Tibial nerve (tissue), 4 donors: ENCODE results near the gene OCIAD2.

Experiments used
- CTCF ChIP-seq, 5 experiments: fragments of 200-600 bp in 3 of 5; fragments of 450-650 bp in 2 of 5; sonication (generic) in 3 of 5; IDR thresholded peaks; one replicate each; pipeline ENCODE4 v1.5.1; 2016 to 2019; ENCODE audit warnings: antibody characterized with exemption in 5 of 5, mild to moderate bottlenecking in 3 of 5, moderate library complexity in 2 of 5
- EP300 ChIP-seq, 2 donors: sonication (generic); formaldehyde crosslinking; IDR thresholded peaks; one replicate each; pipeline ENCODE4 v1.6.1; 2017; ENCODE audit warnings: antibody characterized with exemption in 2 of 2, mild to moderate bottlenecking in 1 of 2
- POLR2A ChIP-seq, 2 donors: fragments of 450-650 bp; IDR thresholded peaks; one replicate each; pipeline ENCODE4 v1.6.1; 2017; ENCODE audit warnings: antibody characterized with exemption in 2 of 2, mild to moderate bottlenecking in 2 of 2, moderate library complexity in 2 of 2

DNA sequence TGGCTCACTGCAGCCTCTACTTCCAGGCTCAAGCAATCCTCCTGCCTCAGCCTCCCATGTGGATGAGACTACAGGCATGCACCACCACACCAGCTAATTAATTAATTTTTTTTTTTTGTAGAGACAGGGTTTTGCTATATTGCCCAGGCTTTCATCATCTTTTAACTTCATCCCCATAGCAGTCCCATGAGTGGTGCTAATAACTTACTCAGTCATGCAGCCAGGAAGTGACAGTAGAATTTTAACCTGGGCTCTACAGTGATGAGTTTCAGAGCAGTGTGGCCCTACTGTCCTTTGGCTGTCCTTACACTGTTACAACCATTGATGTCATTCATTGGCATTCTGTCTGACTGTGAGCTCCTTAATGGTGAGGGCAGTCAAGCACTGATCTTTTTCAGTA is 3.9 kb upstream of the OCIAD2 start:
- no peak for TF ChIP-seq POLR2A (IDR thresholded peaks at IDR 0.05)
- no peak for TF ChIP-seq CTCF (IDR thresholded peaks at IDR 0.05)
- TF ChIP-seq EP300 (IDR thresholded peaks at IDR 0.05), result no peak
